HUES64 (cell line): ENCODE data around the gene TMEM45A.

ENCODE experiments used
- H3K27ac ChIP-seq: 2 replicates; pipeline ENCODE4 v1.7.0; 2013; ENCODE audit warnings: low read depth, low read length, inconsistent platforms
- H3K27me3 ChIP-seq: 2 replicates; pipeline ENCODE4 v1.6.1; 2013; ENCODE audit warnings: mild to moderate bottlenecking, low read length; ENCODE audit not compliant: insufficient read depth
- H3K36me3 ChIP-seq: 2 replicates; pipeline ENCODE4 v1.6.1; 2013; ENCODE audit warnings: mild to moderate bottlenecking, low read length; ENCODE audit not compliant: insufficient read depth
- H3K4me1 ChIP-seq: 2 replicates; pipeline ENCODE4 v1.6.1; 2013; ENCODE audit warnings: mild to moderate bottlenecking, low read length, moderate library complexity; ENCODE audit not compliant: insufficient read depth
- H3K4me3 ChIP-seq: 2 replicates; pipeline ENCODE4 v1.5.1; 2013; ENCODE audit warnings: mild to moderate bottlenecking, low read length, moderate library complexity
- H3K9ac ChIP-seq: 2 replicates; pipeline ENCODE4 v1.6.1; 2013; ENCODE audit warnings: mild to moderate bottlenecking, low read depth, low read length
- H3K9me3 ChIP-seq: 2 replicates; pipeline ENCODE4 v1.6.1; 2013; ENCODE audit warnings: low read depth, low read length; ENCODE audit not compliant: insufficient read depth

Gene TMEM45A

DNA sequence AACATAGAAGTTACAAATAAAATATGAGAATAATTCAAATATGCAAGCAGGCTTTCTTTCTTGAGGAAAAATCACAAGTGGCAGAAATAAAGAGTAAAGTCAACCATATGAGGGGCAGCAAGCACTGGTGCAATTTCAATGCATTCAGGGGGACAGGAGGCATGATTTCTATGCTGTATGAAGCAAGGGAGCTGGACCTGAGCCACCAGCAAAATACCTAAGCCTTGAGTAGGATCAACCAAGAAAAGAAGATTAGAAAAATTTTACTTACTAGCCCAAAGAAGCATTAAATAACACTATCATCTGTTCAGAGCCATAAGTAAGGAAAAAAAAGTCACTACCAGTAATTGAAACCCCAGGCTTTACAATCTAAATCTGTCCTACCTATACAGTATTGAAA is 123.3 kb downstream of the TMEM45A start:
- Histone ChIP-seq H3K9ac (no peak overlapping the region), H3K4me1 (0 out of 2 replicates have a peak, but pooled peaks cover under 1% of the 10 kb centered on the region), H3K36me3 (no peaks in the 10 kb centered on the region), H3K27ac (no peak overlapping the region), H3K9me3 (no peaks in the 10 kb centered on the region), H3K27me3 (no peaks in the 10 kb centered on the region), H3K4me3 (no peak overlapping the region)

DNA sequence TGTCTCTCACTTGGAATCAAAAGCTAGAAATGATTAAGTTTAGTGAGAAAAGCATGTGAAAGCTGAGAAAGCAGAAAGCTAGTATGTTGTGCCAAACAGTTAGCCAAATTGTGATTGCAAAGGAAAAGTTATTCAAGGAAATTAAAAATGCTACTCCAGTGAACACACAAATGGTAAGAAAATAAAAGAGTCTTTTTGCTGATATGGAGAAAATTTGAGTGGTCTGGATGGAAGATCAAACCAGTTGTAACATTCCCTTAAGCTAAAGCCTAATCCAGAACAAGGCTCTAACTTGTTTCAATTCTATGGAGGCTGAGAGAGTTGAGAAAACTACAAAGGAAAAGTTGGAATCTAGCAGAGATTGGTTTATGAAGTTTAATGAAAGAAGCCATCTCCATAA is 128.8 kb downstream of the TMEM45A start:
- H3K9me3 ChIP-seq = no peaks in the 10 kb centered on the region
- no peaks in the 10 kb centered on the region for H3K27me3 ChIP-seq
- H3K9ac ChIP-seq = no peak overlapping the region
- no peak overlapping the region for H3K4me3 ChIP-seq
- H3K4me1 ChIP-seq = no peaks in the 10 kb centered on the region
- no peaks in the 10 kb centered on the region for H3K36me3 ChIP-seq
- no peak overlapping the region for H3K27ac ChIP-seq
